ENCODE measurements around the gene CTTN. TPM values are rescaled to one million over a fixed set of nuclear protein-coding genes. Genes with fewer than 3 reads are reported as not detected.
A peak's percentile ranks its signal among the peaks of the same experiment; 100 is the strongest.

The CTTN gene
- total and polyA plus RNA-seq, 2 of the 13 experiments (the other 11 are each of a cell fraction or from before 2014, with no cell fraction given): 84.4 to 114 TPM

DNA sequence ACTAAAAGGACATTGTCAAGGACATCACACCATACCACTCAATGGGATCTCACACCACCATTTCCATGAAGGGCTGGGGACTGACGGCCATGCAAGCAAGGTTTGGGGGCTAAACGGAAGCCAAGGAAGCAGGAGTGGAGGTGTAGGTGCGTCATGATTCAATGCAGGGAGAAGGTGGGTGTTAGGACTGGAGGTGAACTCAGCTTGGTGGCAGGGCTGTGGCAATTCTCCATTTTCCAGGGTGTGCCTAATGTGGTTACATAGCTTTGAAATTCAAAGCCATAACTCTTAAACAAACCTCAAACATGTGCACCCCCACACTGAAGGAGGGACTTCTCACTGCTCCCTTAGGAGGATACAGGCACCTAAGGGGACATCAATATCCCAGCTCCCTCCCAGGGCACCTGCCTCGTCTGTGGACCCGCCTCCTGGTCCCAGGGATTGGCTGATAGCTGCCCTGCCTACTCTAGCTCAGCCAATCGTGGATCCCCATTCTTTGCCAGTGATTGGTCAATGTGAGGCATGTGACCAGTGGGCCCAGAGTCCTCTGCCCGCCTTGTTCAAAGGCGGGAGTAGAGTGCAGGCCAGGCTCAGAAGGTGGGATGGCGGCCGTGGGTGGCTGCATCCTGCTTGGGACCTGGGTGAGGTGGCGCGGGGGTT is 64.6 kb downstream of the CTTN start:
- CTCF ChIA-PET (ENCODE audit: low intra/inter-chr PET ratio, low total read pairs): no interaction called here
- Histone ChIP-seq H3K36me3 (replicated peaks in 1 of 2; ENCODE audit: control insufficient read depth in 1 of 2, insufficient read depth in 2 of 2, low read length in 2 of 2) (no peaks in the 10 kb centered on the region), H3K4me2 (ENCODE audit: low read depth, low read length) (no peak overlapping the region), H3K27me3 (ENCODE audit: control insufficient read depth in 1 of 2, insufficient read depth in 2 of 2, low read length in 2 of 2) (peaks cover 0 to 15% of the 10 kb centered on the region in 2 experiments; a peak in 1 of 5 replicates), H3K9me3 (ENCODE audit: low read length) (no peaks in the 10 kb centered on the region), H3K79me2 (ENCODE audit: insufficient read depth, low read length) (no peaks in the 10 kb centered on the region), H4K20me1 (ENCODE audit: insufficient read depth, low read length) (no peaks in the 10 kb centered on the region), H2AFZ (ENCODE audit: low read length) (no peak overlapping the region), H3K4me3 (replicated peaks in 1 of 3; ENCODE audit: insufficient read depth in 1 of 3, low read depth in 2 of 3, low read length in 3 of 3) (no peak overlapping the region), H3K27ac (ENCODE audit: extremely low read length, insufficient read depth, low read length) (no peak overlapping the region), H3K9ac (ENCODE audit: insufficient read depth, low read depth, low read length) (no peak overlapping the region), H3K4me1 (ENCODE audit: insufficient read depth, low read length) (no peaks in the 10 kb centered on the region)
- FAIRE-seq: no peak
- WGBS (ENCODE audit: low lambda C conversion rate): 71% methylated on average over 11 of the region's 12 CpGs
- DNase-seq (ENCODE audit: low spot score): no peak
- BruUV-seq (replicated peaks): no TSS peak
- in situ Hi-C loops (cut with HindIII; ENCODE audit: extremely low pct_ligation_motif_present, low pct_unique_long_range_greater_than_20kb) (loop anchor here (25.0 kb wide), 1 partner anchor 949 kb away; no protein-coding TSS in a partner anchor), intact Hi-C loops (cut with micrococcal nuclease; ENCODE audit: unreplicated experiment) (no loop called here)
- ATAC-seq: no peak
- POLR2A ChIA-PET: no interaction called here
- TF ChIP-seq MBNL3 (CRISPR knock-in tag; conservative IDR thresholded peaks at IDR 0.05) (no peak), FOSL1 (CRISPR knock-in tag; IDR thresholded peaks at IDR 0.05; ENCODE audit: borderline replicate concordance) (no peak), ZNF703 (CRISPR knock-in tag; IDR thresholded peaks at IDR 0.05; ENCODE audit: borderline replicate concordance) (no peak), NFYC (CRISPR knock-in tag; IDR thresholded peaks at IDR 0.05) (peak; percentile 65; the same call in 1 of the 2 replicates), ZNF10 (CRISPR knock-in tag; IDR thresholded peaks at IDR 0.05; ENCODE audit: borderline replicate concordance, low read depth) (no peak), ZNF780A (CRISPR knock-in tag; IDR thresholded peaks at IDR 0.05) (no peak), MIER3 (CRISPR knock-in tag; IDR thresholded peaks at IDR 0.05; ENCODE audit: borderline replicate concordance) (no peak), ADNP (CRISPR knock-in tag; IDR thresholded peaks at IDR 0.05) (no peak), EED (CRISPR knock-in tag; IDR thresholded peaks at IDR 0.05) (no peak), NFYB (CRISPR knock-in tag; IDR thresholded peaks at IDR 0.05) (peak; percentile 58)
- TF ChIP-seq, protein P1, sequence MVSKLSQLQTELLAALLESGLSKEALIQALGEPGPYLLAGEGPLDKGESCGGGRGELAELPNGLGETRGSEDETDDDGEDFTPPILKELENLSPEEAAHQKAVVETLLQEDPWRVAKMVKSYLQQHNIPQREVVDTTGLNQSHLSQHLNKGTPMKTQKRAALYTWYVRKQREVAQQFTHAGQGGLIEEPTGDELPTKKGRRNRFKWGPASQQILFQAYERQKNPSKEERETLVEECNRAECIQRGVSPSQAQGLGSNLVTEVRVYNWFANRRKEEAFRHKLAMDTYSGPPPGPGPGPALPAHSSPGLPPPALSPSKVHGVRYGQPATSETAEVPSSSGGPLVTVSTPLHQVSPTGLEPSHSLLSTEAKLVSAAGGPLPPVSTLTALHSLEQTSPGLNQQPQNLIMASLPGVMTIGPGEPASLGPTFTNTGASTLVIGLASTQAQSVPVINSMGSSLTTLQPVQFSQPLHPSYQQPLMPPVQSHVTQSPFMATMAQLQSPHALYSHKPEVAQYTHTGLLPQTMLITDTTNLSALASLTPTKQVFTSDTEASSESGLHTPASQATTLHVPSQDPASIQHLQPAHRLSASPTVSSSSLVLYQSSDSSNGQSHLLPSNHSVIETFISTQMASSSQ (IDR thresholded peaks at IDR 0.05; ENCODE audit: low read depth): no peak
- TF ChIP-seq, protein P1 (CRISPR knock-in tag; IDR thresholded peaks at IDR 0.05; ENCODE audit: borderline replicate concordance): no peak
- TF ChIP-seq, protein P2, sequence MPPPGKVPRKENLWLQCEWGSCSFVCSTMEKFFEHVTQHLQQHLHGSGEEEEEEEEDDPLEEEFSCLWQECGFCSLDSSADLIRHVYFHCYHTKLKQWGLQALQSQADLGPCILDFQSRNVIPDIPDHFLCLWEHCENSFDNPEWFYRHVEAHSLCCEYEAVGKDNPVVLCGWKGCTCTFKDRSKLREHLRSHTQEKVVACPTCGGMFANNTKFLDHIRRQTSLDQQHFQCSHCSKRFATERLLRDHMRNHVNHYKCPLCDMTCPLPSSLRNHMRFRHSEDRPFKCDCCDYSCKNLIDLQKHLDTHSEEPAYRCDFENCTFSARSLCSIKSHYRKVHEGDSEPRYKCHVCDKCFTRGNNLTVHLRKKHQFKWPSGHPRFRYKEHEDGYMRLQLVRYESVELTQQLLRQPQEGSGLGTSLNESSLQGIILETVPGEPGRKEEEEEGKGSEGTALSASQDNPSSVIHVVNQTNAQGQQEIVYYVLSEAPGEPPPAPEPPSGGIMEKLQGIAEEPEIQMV (CRISPR knock-in tag; IDR thresholded peaks at IDR 0.05; ENCODE audit: low read depth): no peak
- TF ChIP-seq, protein P3, sequence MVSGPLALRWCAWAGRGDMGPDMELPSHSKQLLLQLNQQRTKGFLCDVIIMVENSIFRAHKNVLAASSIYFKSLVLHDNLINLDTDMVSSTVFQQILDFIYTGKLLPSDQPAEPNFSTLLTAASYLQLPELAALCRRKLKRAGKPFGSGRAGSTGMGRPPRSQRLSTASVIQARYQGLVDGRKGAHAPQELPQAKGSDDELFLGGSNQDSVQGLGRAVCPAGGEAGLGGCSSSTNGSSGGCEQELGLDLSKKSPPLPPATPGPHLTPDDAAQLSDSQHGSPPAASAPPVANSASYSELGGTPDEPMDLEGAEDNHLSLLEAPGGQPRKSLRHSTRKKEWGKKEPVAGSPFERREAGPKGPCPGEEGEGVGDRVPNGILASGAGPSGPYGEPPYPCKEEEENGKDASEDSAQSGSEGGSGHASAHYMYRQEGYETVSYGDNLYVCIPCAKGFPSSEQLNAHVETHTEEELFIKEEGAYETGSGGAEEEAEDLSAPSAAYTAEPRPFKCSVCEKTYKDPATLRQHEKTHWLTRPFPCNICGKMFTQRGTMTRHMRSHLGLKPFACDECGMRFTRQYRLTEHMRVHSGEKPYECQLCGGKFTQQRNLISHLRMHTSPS (CRISPR knock-in tag; IDR thresholded peaks at IDR 0.05; ENCODE audit: low read depth): no peak
- TF ChIP-seq, protein P4, sequence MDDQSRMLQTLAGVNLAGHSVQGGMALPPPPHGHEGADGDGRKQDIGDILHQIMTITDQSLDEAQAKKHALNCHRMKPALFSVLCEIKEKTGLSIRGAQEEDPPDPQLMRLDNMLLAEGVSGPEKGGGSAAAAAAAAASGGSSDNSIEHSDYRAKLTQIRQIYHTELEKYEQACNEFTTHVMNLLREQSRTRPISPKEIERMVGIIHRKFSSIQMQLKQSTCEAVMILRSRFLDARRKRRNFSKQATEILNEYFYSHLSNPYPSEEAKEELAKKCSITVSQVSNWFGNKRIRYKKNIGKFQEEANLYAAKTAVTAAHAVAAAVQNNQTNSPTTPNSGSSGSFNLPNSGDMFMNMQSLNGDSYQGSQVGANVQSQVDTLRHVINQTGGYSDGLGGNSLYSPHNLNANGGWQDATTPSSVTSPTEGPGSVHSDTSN (CRISPR knock-in tag; IDR thresholded peaks at IDR 0.05; ENCODE audit: borderline replicate concordance): no peak

Measured in HepG2 (cell line).